ENCODE measurements around the gene SDK1.

Gene SDK1

DNA sequence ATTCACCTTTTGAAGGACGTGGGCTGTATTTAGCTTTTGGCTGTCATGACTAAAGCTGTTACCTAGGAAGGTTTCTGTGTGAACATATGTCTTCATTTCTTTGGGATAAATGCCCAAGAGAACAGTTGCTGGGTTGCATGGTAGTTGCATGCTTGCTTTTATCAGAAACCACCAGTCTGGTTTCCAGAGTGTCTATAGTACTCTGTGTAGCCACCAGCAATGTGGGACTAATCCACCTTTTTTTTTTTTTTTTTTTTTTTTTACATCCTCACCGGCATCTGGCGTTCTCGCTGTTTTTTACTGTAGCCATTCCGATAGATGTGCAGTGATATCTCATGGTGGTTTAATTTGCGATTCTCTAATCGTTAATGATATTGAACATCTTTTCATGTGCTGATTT is 297.8 kb downstream of the SDK1 start:
- Histone ChIP-seq H3K4me3 (no peak overlapping the region), H3K27ac (no peak overlapping the region)

DNA sequence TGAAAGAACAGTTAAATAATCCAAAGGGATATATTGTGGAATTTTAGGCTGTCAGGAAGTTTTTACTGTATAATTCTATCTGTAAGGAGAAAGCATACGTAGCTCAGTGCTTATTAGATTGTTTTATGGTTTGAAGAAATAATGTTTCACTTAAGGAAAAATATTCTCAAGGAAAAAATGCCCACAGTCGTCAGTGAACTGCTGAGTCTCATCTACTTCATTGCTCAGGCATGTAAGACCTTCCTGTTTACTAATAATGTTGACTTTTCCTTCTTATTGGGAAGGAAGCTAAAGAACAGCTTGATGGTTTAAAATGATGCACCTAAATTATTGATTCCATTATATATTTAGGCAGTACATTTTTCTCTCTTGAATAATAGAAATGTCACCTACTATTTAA is 304.2 kb downstream of the SDK1 start:
- no peak overlapping the region for H3K4me3 ChIP-seq
- no peak overlapping the region for H3K27ac ChIP-seq

DNA sequence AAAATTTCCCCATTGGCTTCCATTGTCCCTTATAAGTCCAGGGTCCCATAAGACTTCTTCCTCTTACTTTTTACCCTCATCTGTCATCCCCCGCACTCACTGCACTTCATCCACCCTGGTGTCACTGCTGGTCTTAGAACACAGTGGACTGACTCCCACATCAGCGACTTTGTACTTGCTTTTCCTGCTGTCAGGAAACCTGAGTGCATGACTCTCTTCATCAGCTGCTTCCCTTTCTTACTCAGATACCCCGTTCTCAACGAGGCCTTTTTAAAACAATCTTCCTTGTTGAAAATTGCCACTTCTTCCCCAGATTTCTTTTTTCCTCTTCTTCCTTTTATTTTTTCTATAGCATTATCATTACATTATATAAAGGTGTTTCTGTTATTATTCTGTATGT is 305.4 kb downstream of the SDK1 start:
- no peak overlapping the region for H3K4me3 ChIP-seq
- H3K27ac ChIP-seq = no peak overlapping the region

DNA sequence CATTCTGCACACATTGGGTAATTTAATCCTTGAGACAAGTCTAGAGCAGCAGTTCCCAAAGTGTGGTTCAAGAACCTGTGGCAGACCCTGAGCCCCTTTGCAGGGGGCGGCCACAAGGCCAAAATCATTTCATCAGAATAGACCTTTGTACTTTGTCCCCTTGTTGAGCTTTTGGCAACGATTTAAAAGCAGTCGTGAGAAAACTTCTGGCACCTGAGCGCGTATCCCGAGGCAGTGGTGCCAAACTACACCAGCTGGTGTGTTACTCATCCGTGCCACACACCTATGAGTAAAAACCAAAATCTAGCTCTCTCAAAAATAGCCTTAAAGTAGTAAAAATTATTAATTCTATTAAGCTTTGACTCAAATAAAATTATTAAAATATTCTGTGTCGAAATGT is 306.8 kb downstream of the SDK1 start:
- Histone ChIP-seq H3K4me3 (no peak overlapping the region), H3K27ac (no peak overlapping the region)

DNA sequence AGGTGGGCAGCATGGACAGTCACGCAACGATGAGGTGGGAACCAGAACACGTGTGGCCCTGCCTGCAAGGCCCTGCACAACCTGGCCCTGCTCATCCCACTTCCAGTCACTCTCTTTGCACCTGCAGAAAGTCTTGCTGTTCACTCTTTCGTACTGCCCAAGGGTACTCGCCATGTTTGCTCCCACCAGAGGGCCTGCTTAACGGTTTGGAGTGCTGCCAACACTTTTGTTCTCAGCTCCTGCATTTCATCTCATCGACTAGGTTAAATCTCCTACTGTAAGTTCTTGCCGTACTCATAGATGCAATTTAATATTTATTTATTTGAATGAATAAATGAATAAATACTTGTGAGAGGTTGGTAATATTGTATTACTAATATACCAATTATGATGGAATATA is 315.3 kb downstream of the SDK1 start:
- Histone ChIP-seq H3K27ac (no peak overlapping the region), H3K4me3 (no peak overlapping the region)

DNA sequence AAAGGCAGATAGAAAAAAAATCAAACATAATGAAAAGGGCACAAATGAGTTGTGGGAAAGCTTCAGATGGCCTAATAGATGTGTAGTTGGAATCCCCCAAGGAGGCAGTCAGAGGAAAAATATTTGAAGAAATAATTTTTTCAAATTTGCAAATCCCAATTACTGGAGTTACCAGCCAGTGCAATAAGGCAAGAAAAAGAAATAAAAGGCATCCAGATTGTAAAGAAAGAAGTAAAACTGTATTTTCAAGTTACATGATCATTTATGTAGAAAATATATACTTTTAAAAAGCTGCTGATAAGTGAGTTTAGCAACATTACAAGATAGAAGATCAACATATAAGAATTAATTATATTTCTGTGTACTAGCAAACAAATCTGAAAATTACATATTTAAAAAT is 329.0 kb downstream of the SDK1 start:
- no peak overlapping the region for H3K27ac ChIP-seq
- H3K4me3 ChIP-seq = no peak overlapping the region

DNA sequence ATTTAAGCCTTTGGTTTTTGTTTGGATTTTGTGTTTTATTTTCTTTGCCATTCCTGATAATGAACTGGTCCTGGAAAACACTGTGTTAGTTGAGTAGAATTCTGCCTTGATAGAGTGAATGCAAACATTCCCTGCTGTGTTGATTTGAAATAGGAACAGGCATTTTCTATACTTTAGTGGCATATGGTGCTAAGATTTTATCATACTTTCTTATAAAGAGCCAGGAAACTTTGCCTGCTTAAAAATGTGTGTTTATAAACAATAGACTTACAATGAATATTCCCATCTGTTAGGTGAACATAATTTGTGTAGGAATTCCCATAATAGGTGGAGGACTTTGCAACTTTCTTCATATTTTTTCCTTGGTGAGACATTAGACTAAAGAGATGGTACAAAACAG is 333.3 kb downstream of the SDK1 start:
- H3K27ac ChIP-seq = no peak overlapping the region
- no peak overlapping the region for H3K4me3 ChIP-seq

DNA sequence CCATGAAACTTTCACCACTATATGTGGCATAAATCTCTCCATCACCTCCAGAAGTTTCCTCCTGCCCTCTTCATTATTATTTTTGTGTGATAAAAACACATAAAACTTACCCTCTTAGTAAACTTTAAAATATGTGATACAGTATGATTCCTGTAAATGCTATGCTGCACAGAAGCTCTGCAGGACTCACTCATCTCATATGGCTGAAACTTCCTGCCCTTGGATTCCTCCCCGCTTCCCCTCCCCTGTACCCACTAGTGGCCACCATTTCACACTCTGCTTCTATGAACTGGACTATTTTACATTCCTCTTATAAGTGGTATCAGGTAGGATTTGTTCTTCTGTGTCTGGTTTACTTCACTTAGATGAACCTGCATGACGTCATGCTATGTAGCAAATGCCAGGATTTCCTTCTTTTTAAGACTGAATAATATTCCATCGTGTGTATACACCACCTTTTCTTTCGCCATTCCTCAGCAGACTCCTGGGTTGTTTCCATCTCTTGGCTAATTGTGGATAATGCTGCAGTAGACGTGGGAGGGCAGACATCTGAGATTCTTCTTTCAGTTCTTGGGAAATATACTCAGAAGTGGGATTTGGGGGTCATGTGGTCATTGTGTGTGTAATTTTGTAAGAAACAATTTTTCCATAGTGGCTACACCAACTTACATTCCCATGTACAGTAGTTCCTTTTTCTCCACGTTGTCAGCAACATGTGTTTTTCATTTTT is 335.2 kb downstream of the SDK1 start:
- no peak overlapping the region for H3K27ac ChIP-seq
- H3K4me3 ChIP-seq = no peak overlapping the region

DNA sequence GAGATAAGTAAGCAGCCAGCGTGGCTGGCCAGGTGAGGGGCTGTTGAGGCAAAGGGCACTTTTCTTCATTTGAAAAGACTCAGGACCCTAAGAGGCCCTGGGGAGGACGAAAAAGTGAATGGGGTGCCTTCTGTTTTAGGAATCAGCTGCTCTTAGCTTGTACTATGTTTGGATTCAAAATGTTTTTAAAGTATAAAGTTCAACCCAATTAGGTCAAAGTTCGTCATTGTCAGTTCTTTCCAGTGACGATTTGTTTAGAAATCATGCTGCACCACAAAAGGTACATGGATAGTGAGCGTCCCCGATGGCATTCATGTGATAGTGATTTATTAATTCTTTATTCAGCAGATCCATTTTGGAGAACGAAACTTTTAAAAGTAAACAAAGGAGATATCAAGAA is 338.2 kb downstream of the SDK1 start:
- no peak overlapping the region for H3K4me3 ChIP-seq
- H3K27ac ChIP-seq = no peak overlapping the region

DNA sequence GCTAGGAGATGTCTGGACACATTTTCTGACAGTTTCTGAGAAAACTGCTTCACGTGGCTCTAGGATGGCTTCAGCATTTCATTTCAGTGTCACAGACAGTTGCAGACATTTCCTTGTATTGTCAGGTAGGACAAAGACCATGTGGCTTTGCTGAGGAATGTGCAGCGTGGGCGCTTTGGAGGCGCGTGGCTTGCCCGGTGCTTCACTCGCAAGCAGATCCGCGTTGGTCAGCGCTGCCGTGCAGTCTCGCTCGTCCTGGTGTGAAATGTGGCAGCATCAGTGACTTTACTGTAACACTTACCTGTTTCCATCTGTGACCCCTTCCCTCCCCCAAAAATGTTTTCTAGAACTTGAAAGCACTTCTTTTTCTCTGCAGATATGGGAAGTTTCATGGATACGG is 340.5 kb downstream of the SDK1 start:
- Histone ChIP-seq H3K4me3 (no peak overlapping the region), H3K27ac (no peak overlapping the region)

DNA sequence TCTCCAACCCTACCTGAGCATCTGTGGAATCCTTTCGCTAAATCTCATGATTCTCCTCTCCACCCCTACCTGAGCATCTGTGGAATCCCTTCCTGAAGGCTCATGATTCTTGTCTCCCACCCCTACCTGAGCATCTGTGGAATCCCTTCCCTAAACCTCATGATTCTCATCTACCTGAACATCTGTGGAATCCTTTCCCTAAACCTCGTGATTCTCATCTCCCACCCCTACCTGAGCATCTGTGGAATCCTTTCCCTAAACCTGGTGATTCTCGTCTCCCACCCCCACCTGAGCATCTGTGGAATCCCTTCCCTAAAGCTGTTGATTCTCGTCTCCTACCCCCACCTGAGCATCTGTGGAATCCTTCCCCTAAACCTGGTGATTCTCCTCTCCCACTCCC is 342.0 kb downstream of the SDK1 start:
- Histone ChIP-seq H3K27ac (no peak overlapping the region), H3K4me3 (no peak overlapping the region)

DNA sequence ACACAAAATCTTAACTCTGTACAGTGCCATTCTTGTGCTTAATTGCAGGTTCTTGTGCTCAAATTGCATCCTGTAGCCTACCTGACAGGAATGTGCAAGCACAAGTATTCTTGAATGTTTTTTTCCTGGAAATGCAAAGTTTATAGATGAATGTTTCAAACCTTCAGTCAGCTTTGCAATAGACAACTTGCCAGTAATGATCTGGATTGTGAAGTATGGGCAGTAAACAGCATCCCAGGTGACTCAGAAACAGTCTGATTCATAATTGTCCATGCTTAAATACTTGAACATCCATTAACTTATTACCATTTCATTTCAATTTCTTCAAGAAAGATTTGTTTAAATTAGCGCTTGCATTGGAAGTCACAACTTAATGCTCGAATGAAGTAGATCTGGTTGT is 347.2 kb downstream of the SDK1 start:
- Histone ChIP-seq H3K4me3 (no peak overlapping the region), H3K27ac (no peak overlapping the region)

DNA sequence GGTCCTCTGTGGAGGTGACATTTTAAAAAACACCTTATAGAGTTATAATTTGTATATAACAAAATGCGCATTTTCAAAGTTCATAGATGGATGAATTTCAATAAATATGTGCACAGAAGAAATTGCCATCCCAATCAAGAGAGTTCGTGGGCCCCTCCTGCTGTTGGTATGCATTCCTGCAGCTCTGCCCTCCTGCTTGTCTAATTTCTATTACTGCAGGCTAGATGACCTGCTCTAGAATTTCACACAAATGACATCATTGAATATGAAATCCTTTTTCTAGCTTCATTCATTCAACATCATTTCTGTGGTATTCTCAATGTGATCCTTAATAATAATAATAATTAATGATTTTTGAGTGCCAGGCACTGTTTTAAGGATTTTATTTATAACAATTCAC is 348.2 kb downstream of the SDK1 start:
- no peak overlapping the region for H3K27ac ChIP-seq
- H3K4me3 ChIP-seq = no peak overlapping the region

DNA sequence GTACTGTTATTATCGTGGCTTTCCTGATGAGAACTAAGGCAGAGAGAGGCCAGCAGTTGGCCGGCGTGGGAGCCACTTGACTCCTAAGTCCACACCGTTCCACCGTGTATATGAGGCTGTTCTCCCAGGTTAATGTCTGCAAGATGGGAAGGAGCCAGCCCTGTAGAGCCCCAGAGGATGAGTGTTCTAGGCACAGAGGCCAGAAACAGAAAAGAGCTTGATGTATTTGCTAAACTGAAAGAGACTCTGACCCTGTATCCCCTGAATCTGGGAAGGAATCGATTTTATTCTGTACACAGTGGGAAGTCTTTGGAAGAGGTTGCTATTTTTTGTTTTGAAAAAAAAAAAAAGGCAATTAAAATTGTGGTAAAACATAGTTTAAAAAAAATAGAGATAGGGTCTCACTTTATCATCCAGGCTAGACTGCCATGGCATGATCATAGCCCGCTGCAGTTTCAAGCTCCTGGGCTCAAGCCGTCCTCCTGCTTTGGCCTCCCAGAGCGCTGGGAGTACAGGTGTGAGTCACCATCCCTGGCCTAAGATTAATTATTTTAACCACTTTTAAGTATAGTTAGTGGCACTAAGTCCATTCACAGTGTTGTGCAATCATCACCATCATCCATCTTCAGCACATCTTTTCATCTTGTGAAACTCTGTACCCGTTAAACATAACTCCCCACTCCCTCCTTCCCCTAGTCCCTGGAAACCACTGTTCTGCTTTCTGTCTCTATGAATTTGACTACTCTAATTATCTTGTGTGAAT is 348.8 kb downstream of the SDK1 start:
- H3K4me3 ChIP-seq = no peak overlapping the region
- H3K27ac ChIP-seq = no peak overlapping the region

DNA sequence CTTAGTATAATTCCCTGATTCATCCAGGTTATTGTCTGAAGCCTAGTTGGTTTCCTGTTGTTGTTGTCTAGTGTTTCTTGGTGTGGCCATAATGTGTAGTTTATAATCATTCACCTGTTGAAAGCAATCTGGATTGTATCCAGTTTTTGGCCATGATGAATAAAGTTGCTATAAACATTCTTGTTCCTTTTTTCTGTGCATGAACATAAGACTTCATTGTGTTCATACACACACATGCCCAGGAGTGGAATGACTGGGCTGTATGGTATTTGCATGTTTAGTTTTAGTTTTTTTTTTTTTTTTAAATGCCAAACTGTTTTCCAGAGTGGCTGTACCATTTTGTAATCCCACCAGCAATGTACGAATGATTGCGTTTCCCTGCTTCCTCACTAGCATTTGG is 349.8 kb downstream of the SDK1 start:
- H3K27ac ChIP-seq = no peak overlapping the region
- no peak overlapping the region for H3K4me3 ChIP-seq

DNA sequence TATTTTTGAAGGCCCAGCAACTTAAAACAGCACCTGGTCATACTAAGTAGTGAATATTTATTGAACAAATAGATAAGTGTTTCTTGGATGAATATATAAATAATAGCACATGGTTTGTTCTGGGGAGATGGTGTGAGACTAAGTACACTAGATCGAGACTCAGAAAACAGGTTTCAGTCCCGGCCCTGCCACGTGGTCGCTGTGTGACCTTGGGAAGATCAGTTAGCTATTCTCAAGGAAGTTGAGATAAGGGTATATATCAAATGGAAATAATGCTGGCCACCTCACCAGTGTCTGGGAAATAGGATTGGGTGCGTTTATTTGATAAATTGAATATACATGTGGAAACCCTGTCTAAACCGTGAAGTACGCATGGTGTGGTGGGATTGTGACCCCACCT is 354.6 kb downstream of the SDK1 start:
- no peak overlapping the region for H3K4me3 ChIP-seq
- H3K27ac ChIP-seq = no peak overlapping the region

DNA sequence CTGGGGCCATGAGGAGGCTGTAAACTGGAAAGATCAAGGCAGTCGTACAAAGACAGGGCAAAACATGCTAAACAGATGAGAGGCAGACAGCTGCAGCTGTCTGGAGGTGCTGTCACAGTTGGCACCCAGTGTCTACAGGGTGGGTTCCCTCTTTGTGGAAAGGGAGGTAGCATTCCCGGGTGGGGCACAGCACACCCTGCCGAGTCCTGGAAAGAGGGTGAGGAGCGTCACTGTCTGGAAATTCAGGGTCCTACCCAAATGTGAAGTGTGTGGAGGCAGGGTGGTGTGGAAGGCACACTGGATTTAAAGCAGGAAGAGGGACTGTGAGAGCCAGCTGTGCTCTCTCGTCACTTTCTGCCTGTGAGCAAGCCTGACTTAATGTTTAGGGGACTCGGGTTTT is 356.2 kb downstream of the SDK1 start:
- Histone ChIP-seq H3K27ac (no peak overlapping the region), H3K4me3 (no peak overlapping the region)

DNA sequence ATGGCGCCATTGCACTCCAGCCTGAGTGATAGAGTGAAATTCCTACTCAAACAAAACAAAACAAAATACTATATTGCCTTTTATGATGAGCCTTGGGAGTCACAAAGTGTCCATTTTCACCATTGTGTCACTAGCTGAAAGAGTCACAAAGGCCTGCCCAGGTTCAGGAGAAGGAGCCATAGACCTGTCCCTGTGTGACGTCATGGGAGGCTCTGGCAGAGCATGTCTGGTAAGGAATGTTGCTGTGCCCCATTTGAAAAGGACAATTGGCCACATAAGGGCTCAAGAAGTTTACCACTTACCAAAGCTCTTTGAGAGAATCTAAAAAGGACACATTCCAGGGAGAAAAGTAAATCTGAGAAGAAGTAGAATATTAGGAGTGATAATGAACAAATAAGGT is 367.7 kb downstream of the SDK1 start:
- Histone ChIP-seq H3K27ac (no peak overlapping the region), H3K4me3 (no peak overlapping the region)

DNA sequence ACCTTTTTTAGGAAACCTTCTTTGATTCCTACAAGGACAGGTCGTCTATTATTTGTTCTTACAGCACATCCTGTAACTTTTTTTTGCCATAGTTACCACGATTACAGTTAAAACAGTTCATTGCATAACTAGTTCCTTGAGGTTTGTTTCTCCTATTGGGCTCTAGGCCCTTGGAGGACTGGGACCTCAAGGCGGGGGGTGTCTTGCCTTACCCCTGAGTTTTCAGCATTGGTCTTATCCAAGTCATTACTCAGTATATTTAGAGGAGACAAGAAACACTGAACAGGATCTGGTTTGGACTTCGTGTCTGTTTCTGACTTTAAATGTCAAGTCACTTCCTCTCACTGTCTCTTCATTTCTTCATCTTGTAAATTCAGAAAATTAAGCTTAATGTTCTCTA is 369.8 kb downstream of the SDK1 start:
- Histone ChIP-seq H3K27ac (no peak overlapping the region), H3K4me3 (no peak overlapping the region)

DNA sequence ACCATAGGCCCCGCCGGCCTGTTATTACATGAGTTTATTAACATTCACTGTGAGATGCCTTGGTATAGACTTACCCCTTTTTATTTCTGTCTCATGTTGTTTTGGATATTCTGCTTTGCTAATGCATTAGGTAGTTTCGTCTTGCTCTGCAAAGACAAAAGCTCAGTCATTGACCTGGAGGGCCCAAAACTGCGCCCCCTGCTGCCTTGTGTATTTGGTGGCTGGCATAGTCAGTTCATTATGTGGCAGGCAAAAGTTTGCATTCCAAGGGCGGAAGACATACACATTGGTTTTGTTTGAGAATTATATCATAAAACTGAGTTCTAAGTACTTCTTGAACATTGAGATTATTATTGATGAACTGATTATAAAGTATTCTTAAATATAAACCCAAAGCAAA is 372.5 kb downstream of the SDK1 start:
- Histone ChIP-seq H3K4me3 (no peak overlapping the region), H3K27ac (no peak overlapping the region)

DNA sequence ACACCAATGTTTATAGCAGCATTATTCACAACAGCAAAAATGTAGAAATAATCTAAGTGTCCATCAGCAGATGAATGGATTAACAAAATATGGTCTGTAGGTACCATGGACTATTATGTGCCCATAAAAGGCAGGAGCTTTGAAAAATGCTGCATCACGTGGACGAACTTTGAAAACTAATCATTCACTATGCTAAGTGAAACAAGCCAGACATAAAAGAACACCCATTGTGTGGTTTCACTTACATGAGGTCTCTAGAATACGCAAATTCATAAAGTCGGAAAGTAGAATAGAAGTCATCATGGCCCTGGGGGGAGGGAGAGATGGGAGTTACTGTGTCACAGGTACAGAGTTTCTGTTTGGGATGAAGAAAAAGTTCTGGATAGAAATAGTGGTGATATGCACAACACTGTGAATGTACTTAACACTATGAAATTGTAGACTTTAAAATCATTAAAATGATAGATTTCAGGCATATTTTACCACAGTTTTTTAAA is 377.3 kb downstream of the SDK1 start:
- Histone ChIP-seq H3K4me3 (no peak overlapping the region), H3K27ac (no peak overlapping the region)
